H1 (cell line): ENCODE results near the gene MPEG1. TPM values are rescaled to one million over a fixed set of nuclear protein-coding genes. Genes with fewer than 3 reads are reported as not detected.

Source experiments
- CHD7 ChIP-seq: fragments of 300-600 bp; sonication (generic); IDR thresholded peaks from 2 replicates; pipeline ENCODE4 v1.7.1; 2012; ENCODE audit warnings: low read length, moderate library complexity, mild to moderate bottlenecking, inconsistent platforms; ENCODE audit not compliant: insufficient replicate concordance
- polyA plus RNA-seq, 7 experiments: library from polyadenylated mRNA; depleted of rRNA in 3 of 7; stranded (reverse) in 5 of 7; unstranded in 2 of 7; fragments of >200 nt in 5 of 7; fragments of 200-250 nt in 2 of 7; gene quantifications; 1 replicate in 5 of 7; 2 replicates in 1 of 7; 4 replicates in 1 of 7; pipeline versions ENCODE4 v1.2.1 to v1.2.3, GENCODE V29; 2011 to 2013; ENCODE audit warnings: missing spikeins in 2 of 7, mixed read lengths in 2 of 7
- total RNA-seq: library from RNA; stranded (reverse); fragmentation: NEBNext Ultra II Directional; extraction: Animal tissue kit (Norgen Biotek cat#: 25700); gene quantifications from 2 replicates; pipeline ENCODE4 v1.2.1, GENCODE V29; 2021

MPEG1 gene
- total and polyA plus RNA-seq, 2 of the 8 experiments (the other 6 are each of a cell fraction or from before 2014, with no cell fraction given) = not detected

DNA sequence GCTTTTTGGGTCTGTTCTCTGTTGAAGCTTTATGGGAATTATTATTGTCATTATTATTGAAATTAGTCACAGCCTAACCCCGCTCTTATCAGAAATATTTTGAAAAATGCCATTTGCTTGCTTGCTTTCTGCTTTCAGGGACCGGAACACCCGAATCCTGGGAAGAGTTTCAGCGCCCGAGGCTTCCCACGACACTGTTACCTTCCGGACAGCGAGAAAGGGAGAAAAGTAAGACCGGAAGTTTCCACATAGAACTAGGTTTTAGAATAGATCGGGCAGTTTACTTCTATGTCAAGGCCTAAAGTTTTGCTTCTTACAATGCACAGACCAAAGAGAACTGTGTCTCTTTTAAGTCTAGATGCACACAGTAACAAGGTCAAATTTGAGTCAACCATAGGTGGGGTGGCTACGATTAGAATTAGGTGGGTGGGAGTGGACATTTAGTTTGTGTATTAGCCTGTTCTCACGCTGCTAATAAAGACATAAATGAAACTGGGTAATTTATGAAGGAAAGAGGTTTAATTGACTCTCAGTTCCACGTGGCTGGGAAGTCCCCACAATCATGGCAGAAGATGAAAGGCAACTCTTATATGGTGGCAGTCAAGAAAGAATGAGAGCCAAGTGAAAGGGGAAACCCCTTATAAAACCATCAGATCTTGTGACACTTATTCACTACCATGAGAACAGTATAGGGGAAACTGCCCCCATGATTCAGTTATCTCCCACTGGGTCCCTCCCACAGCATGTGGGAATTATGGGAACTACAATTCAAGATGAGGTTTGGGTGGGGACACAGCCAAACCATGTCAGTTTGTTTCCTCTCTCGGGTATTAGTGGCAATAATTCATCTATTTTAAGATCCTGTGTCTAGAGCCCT, 12.9 kb downstream of the MPEG1 start (continued):
- TF ChIP-seq CHD7 = no peak
- TF ChIP-seq, all 59 proteins: peak for 0
